ENCODE results near the gene EBF3. TPM values are rescaled to one million over a fixed set of nuclear protein-coding genes. Genes with fewer than 3 reads are reported as not detected.

Gene EBF3
- total RNA-seq, 1 experiment from 2014 or later = 0.64 TPM

GRCh38 chr10:129945941-129946760 is 17.9 kb downstream of the EBF3 start:
- ChIA-PET POLR2A (no interaction called here), CTCF (no interaction called here)
- no peaks in the 10 kb centered on the region for H3K9me3 ChIP-seq (ENCODE audit: control insufficient read depth, insufficient read depth, low read depth, low read length)
- H3K36me3 ChIP-seq (ENCODE audit: control insufficient read depth, insufficient read depth, low read length) = no peaks in the 10 kb centered on the region
- DNase-seq (ENCODE audit: low read depth, low spot score) (no peak), ATAC-seq (no peak)
- TF ChIP-seq TCF7L2 (IDR thresholded peaks at IDR 0.05; ENCODE audit: low read depth, low read length) = no peak
- TF ChIP-seq, protein P1, sequence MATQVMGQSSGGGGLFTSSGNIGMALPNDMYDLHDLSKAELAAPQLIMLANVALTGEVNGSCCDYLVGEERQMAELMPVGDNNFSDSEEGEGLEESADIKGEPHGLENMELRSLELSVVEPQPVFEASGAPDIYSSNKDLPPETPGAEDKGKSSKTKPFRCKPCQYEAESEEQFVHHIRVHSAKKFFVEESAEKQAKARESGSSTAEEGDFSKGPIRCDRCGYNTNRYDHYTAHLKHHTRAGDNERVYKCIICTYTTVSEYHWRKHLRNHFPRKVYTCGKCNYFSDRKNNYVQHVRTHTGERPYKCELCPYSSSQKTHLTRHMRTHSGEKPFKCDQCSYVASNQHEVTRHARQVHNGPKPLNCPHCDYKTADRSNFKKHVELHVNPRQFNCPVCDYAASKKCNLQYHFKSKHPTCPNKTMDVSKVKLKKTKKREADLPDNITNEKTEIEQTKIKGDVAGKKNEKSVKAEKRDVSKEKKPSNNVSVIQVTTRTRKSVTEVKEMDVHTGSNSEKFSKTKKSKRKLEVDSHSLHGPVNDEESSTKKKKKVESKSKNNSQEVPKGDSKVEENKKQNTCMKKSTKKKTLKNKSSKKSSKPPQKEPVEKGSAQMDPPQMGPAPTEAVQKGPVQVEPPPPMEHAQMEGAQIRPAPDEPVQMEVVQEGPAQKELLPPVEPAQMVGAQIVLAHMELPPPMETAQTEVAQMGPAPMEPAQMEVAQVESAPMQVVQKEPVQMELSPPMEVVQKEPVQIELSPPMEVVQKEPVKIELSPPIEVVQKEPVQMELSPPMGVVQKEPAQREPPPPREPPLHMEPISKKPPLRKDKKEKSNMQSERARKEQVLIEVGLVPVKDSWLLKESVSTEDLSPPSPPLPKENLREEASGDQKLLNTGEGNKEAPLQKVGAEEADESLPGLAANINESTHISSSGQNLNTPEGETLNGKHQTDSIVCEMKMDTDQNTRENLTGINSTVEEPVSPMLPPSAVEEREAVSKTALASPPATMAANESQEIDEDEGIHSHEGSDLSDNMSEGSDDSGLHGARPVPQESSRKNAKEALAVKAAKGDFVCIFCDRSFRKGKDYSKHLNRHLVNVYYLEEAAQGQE (IDR thresholded peaks at IDR 0.05; ENCODE audit: insufficient read depth in 1 of 2, low read depth in 2 of 2, low read length in 1 of 2) = no peak
- TF ChIP-seq SIN3A (IDR thresholded peaks at IDR 0.05; ENCODE audit: borderline replicate concordance, insufficient read depth, low read depth, low read length) = no peak
- TF ChIP-seq, protein P2, sequence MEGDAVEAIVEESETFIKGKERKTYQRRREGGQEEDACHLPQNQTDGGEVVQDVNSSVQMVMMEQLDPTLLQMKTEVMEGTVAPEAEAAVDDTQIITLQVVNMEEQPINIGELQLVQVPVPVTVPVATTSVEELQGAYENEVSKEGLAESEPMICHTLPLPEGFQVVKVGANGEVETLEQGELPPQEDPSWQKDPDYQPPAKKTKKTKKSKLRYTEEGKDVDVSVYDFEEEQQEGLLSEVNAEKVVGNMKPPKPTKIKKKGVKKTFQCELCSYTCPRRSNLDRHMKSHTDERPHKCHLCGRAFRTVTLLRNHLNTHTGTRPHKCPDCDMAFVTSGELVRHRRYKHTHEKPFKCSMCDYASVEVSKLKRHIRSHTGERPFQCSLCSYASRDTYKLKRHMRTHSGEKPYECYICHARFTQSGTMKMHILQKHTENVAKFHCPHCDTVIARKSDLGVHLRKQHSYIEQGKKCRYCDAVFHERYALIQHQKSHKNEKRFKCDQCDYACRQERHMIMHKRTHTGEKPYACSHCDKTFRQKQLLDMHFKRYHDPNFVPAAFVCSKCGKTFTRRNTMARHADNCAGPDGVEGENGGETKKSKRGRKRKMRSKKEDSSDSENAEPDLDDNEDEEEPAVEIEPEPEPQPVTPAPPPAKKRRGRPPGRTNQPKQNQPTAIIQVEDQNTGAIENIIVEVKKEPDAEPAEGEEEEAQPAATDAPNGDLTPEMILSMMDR (IDR thresholded peaks at IDR 0.05) = no peak
- no peak for TF ChIP-seq POLR2AphosphoS5 (IDR thresholded peaks at IDR 0.05; ENCODE audit: low read depth, low read length)
- no peak overlapping the region for H3K27ac ChIP-seq (ENCODE audit: low read length)
- intact Hi-C loops (cut with micrococcal nuclease; ENCODE audit: unreplicated experiment) = no loop called here
- BruUV-seq (replicated peaks) = no TSS peak
- in situ Hi-C loops (cut with HindIII; ENCODE audit: low pct_unique_long_range_greater_than_20kb, low sequenced_read_pairs) = no loop called here
- no peak overlapping the region for H3K4me3 ChIP-seq (ENCODE audit: low read depth in 2 of 2, low read length in 2 of 2)
- H3K27me3 ChIP-seq (ENCODE audit: control insufficient read depth, insufficient read depth, low read length) = no peaks in the 10 kb centered on the region
- H3K4me1 ChIP-seq (ENCODE audit: control insufficient read depth, insufficient read depth, low read length) = no peaks in the 10 kb centered on the region

GRCh38 chr10:129945526-129945925 is 18.5 kb downstream of the EBF3 start:
- CTCF ChIA-PET = no interaction called here
- no peaks in the 10 kb centered on the region for H3K27me3 ChIP-seq (ENCODE audit: control insufficient read depth, insufficient read depth, low read length)

More at GRCh38 chr10:129945526-129945925, 18.5 kb downstream of the EBF3 start:
- Histone ChIP-seq H3K36me3 (ENCODE audit: control insufficient read depth, insufficient read depth, low read length) (no peaks in the 10 kb centered on the region), H3K4me1 (ENCODE audit: control insufficient read depth, insufficient read depth, low read length) (no peaks in the 10 kb centered on the region), H3K27ac (ENCODE audit: low read length) (no peak overlapping the region), H3K4me3 (ENCODE audit: low read depth in 2 of 2, low read length in 2 of 2) (no peak overlapping the region), H3K9me3 (ENCODE audit: control insufficient read depth, insufficient read depth, low read depth, low read length) (no peaks in the 10 kb centered on the region)
- POLR2A ChIA-PET = no interaction called here
- in situ Hi-C loops (cut with HindIII; ENCODE audit: low pct_unique_long_range_greater_than_20kb, low sequenced_read_pairs) (no loop called here), intact Hi-C loops (cut with micrococcal nuclease; ENCODE audit: unreplicated experiment) (no loop called here)
- TF ChIP-seq POLR2AphosphoS5 (IDR thresholded peaks at IDR 0.05; ENCODE audit: low read depth, low read length) = no peak
- TF ChIP-seq, protein P1 (IDR thresholded peaks at IDR 0.05; ENCODE audit: insufficient read depth in 1 of 2, low read depth in 2 of 2, low read length in 1 of 2) = no peak
- no peak for TF ChIP-seq SIN3A (IDR thresholded peaks at IDR 0.05; ENCODE audit: borderline replicate concordance, insufficient read depth, low read depth, low read length)
- TF ChIP-seq, protein P2 (IDR thresholded peaks at IDR 0.05) = no peak
- TF ChIP-seq TCF7L2 (IDR thresholded peaks at IDR 0.05; ENCODE audit: low read depth, low read length) = no peak
- ATAC-seq (no peak), DNase-seq (ENCODE audit: low read depth, low spot score) (no peak)
- no TSS peak for BruUV-seq (replicated peaks)
